WERI-Rb-1 (cell line): ENCODE data around the gene GABBR2.

ENCODE experiments used
- DNase-seq: peaks from one replicate; pipeline ENCODE4 v3.0.0-alpha.2; 2020
- H3K27ac ChIP-seq: fragments of 250-450 bp; sonication (Bioruptor Pico); 2 replicates; pipeline ENCODE4 v1.5.1; 2020; ENCODE audit warnings: mild to moderate bottlenecking, moderate library complexity
- H3K27me3 ChIP-seq: fragments of 250-450 bp; sonication (Bioruptor Pico); 2 replicates; pipeline ENCODE4 v1.5.1; 2021; ENCODE audit warnings: mild to moderate bottlenecking, low read depth, moderate library complexity; ENCODE audit not compliant: insufficient read depth, severe bottlenecking
- H3K36me3 ChIP-seq: fragments of 250-450 bp; sonication (Bioruptor Pico); 2 replicates; pipeline ENCODE4 v1.5.1; 2020; ENCODE audit warnings: mild to moderate bottlenecking, moderate library complexity
- H3K4me3 ChIP-seq: 2 replicates; pipeline ENCODE4 v1.5.1; 2011; ENCODE audit warnings: low read depth, mild to moderate bottlenecking, control low read depth, low read length
- H3K9me3 ChIP-seq: fragments of 250-450 bp; sonication (Bioruptor Pico); 2 replicates; pipeline ENCODE4 v1.5.1; 2021; ENCODE audit warnings: mild to moderate bottlenecking, moderate library complexity; ENCODE audit not compliant: severe bottlenecking
- TF ChIP-seq, protein P1 (sequence below): IDR thresholded peaks from 2 replicates; pipeline ENCODE4 v1.5.1; 2011; ENCODE audit warnings: low read depth, mild to moderate bottlenecking, control low read depth, inconsistent platforms, low read length

Gene GABBR2

DNA sequence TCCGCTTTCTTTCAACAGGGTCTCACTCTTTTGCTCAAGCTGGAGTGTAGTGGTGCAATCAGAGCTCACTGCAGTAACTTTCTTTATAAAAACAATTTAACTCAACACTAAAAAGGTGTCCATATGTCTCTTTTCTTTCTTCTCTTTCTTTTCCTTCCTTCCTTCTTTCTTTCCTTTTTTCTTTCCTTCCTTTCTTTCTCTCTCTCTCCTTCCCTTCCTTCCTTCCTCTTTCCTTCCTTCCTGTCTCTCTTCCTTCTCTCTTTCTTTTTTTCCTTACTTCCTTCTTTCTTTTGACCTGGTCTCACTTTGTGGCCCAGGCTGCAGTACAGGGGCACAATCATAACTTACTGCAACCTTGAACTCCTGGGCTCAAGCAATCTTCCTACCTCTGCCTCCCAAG, 427.5 kb downstream of the GABBR2 start:
- DNase-seq: no peak
- Histone ChIP-seq H3K36me3 (no peaks in the 10 kb centered on the region), H3K27me3 (no peaks in the 10 kb centered on the region)

DNA sequence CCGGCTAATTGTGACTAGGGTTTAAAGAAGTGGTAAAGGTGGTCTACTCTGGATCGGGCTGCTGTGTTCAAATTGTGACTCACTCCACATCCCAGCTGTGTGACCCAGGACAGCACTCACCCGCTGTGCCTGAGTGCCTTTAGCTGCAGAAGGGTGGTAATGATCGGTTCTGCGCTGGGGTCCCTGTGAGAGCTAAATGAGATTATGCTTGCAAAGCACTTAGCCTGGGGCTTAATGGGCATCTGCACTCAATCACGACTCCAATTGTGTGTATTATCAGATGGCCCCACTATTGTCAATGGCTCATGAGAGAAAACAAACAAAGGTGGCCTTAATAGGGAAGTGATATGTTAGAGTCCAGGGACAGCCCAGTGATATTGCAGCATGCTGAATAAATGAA, 428.2 kb downstream of the GABBR2 start:
- peak; percentile 89 for DNase-seq
- H3K27ac ChIP-seq: no peak overlapping the region
- TF ChIP-seq, protein P1, sequence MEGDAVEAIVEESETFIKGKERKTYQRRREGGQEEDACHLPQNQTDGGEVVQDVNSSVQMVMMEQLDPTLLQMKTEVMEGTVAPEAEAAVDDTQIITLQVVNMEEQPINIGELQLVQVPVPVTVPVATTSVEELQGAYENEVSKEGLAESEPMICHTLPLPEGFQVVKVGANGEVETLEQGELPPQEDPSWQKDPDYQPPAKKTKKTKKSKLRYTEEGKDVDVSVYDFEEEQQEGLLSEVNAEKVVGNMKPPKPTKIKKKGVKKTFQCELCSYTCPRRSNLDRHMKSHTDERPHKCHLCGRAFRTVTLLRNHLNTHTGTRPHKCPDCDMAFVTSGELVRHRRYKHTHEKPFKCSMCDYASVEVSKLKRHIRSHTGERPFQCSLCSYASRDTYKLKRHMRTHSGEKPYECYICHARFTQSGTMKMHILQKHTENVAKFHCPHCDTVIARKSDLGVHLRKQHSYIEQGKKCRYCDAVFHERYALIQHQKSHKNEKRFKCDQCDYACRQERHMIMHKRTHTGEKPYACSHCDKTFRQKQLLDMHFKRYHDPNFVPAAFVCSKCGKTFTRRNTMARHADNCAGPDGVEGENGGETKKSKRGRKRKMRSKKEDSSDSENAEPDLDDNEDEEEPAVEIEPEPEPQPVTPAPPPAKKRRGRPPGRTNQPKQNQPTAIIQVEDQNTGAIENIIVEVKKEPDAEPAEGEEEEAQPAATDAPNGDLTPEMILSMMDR: no peak
- H3K4me3 ChIP-seq: no peak overlapping the region
- no peaks in the 10 kb centered on the region for H3K27me3 ChIP-seq
- H3K36me3 ChIP-seq: no peaks in the 10 kb centered on the region
- H3K9me3 ChIP-seq: no peaks in the 10 kb centered on the region

More for the DNA sequence above, 427.5 kb downstream of the GABBR2 start:
- H3K9me3 ChIP-seq: no peaks in the 10 kb centered on the region
- no peak overlapping the region for H3K4me3 ChIP-seq
- no peak overlapping the region for H3K27ac ChIP-seq
- TF ChIP-seq, protein P1: no peak

DNA sequence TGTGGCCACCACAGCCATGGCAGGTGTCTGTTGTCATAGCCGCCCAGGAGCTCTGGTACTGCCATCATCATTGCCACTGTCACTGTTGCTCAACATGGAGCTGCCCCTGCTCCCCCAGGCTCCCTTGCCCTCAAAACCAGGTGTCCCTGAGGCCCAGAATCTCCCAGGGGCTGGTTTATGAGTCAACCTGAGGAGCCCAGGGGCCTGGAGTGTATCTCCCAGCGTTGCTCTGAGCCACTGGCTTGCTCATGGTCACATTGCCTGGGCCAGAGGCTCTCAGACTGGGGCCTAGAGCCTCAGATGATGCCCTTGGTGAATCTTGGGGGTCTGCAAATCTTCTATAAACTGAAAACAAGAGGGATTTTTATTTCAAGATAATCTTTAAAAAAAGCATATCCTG, 428.6 kb downstream of the GABBR2 start:
- H3K36me3 ChIP-seq: no peaks in the 10 kb centered on the region
- TF ChIP-seq, protein P1: no peak
- no peak overlapping the region for H3K27ac ChIP-seq
- no peak overlapping the region for H3K4me3 ChIP-seq
- H3K9me3 ChIP-seq: no peaks in the 10 kb centered on the region
- DNase-seq: no peak
- H3K27me3 ChIP-seq: no peaks in the 10 kb centered on the region

DNA sequence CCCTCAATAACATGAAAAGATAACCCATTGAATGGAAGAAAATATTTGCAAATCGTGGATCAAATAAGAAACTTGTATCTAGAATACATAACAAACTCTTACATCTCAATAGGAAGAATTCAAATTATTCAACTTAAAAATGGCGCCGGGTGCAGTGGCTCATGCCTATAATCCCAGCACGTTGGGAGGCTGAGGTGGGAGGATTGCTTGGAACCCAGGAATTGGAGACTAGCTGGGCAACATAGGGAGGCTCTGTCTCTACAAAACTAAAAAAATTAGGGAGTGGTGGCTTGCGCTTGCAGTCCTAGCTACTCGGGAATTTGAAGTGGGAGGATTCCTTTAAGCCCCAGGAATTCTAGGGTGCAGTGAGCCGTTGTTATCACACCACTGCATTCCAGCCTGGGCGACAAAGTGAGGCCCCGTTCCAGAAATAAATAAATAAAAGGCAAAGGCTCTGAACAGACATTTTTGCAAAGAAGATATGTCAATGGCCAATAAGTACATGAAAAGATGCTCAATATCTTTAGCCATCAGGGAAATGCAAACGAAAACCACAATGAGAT, 431.7 kb downstream of the GABBR2 start:
- no peak overlapping the region for H3K4me3 ChIP-seq
- no peak overlapping the region for H3K27ac ChIP-seq
- no peak for DNase-seq
- no peaks in the 10 kb centered on the region for H3K36me3 ChIP-seq
- H3K9me3 ChIP-seq: no peaks in the 10 kb centered on the region
- TF ChIP-seq, protein P1: no peak
- H3K27me3 ChIP-seq: no peaks in the 10 kb centered on the region

DNA sequence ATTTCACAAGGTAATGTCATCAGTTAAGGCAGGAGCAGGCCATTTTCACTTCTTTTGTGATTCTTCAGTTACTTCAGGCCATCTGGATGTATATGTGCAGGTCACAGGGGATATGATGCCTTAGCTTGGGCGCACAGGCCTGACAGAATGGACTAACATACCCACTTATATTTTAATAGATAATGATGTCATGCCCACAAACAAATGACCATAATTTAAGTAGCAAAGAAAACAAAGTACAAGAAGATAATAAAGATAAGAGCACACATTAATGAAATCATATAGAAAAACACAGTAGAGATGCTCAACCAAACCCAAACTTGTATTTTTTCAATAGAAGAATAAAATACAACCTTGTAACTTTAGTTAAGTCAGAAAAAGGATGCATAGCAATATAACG, 433.6 kb downstream of the GABBR2 start:
- DNase-seq: no peak
- Histone ChIP-seq H3K36me3 (no peaks in the 10 kb centered on the region), H3K27me3 (no peaks in the 10 kb centered on the region), H3K27ac (no peak overlapping the region), H3K9me3 (no peaks in the 10 kb centered on the region), H3K4me3 (no peak overlapping the region)
- TF ChIP-seq, protein P1: no peak

DNA sequence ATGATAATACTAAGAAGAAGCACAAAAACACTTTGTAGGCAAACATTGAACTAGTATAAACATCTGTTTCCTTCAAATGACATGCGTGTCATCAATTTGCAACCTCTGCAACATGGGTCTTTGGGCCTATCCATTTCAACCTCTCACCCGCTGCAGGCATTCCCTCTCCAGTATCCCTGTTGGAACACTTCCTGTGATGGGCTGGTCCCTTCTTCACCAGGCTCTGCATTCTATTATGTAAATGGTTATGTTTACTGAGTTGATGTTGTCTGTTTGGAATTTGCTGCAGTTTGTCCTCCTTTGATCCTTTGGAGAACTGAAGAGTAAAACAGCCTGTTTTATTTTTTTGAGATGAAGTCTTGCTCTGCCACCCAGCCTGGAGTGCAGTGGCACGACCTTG, 436.7 kb downstream of the GABBR2 start:
- H3K36me3 ChIP-seq: no peaks in the 10 kb centered on the region
- no peaks in the 10 kb centered on the region for H3K27me3 ChIP-seq
- H3K9me3 ChIP-seq: no peaks in the 10 kb centered on the region
- DNase-seq: no peak
- no peak overlapping the region for H3K4me3 ChIP-seq
- no peak overlapping the region for H3K27ac ChIP-seq
- TF ChIP-seq, protein P1: no peak
